VCaP (cell line): Measurements from ENCODE around the gene CNIH3.
A peak's percentile ranks its signal among the peaks of the same experiment; 100 is the strongest.
"Not testable (repeated sequence)": the region's sequence is repeated elsewhere in the genome, so short reads cannot be mapped to it uniquely, and the experiment has no call there.

Experiments
- H3K27ac ChIP-seq: fragments of 450-650 bp; 2 replicates; pipeline ENCODE4 v1.5.1; 2017
- CTCF ChIP-seq: fragments of 450-650 bp; conservative IDR thresholded peaks from 2 replicates; pipeline ENCODE4 v1.5.1; 2017; ENCODE audit warnings: mild to moderate bottlenecking, moderate library complexity

CNIH3 gene

GRCh38 chr1:224615861-224616755 is at the start of gene CNIH3:
Gene CNIH3 (plus strand): TSS chr1:224616317. CDS start chr1:224617175, 858 bp downstream.
- H3K27ac ChIP-seq, result peak within 1 kb of the TSS; percentile 14; the same call in 1 of the 2 replicates
- TF ChIP-seq CTCF, result 0 out of 2 replicates have a peak, but pooled peaks have one; percentile 11

- H3K27ac ChIP-seq, result peak overlapping the region; percentile 80
Observed at GRCh38 chr1:224566492-224566891, 49.6 kb upstream of the CNIH3 start.

- no peak overlapping the region for H3K27ac ChIP-seq
- no peak for TF ChIP-seq CTCF
Observed at GRCh38 chr1:224569276-224569675, 46.8 kb upstream of the CNIH3 start.

GRCh38 chr1:224571975-224572374 is 44.1 kb upstream of the CNIH3 start:
- not testable (repeated sequence) for H3K27ac ChIP-seq

GRCh38 chr1:224579526-224579925 is 36.6 kb upstream of the CNIH3 start:
- H3K27ac ChIP-seq, result no peak overlapping the region
- no peak for TF ChIP-seq CTCF

- no peak for TF ChIP-seq CTCF
- no peak overlapping the region for H3K27ac ChIP-seq
Observed at GRCh38 chr1:224580006-224580405, 36.1 kb upstream of the CNIH3 start.

GRCh38 chr1:224582041-224582440 is 34.1 kb upstream of the CNIH3 start:
- TF ChIP-seq CTCF, result no peak
- no peak overlapping the region for H3K27ac ChIP-seq

- H3K27ac ChIP-seq, result no peak overlapping the region
- no peak for TF ChIP-seq CTCF
Observed at GRCh38 chr1:224583774-224584173, 32.3 kb upstream of the CNIH3 start.
